HG03442 (cell line): ENCODE data around the gene HNRNPL.

Experiments used
- ATAC-seq: cut with Tn5 transposase; IDR thresholded peaks from one replicate; pipeline ENCODE4 v1.9.1; 2021; ENCODE audit warnings: mild to moderate bottlenecking, moderate library complexity; ENCODE audit not compliant: unreplicated experiment

The HNRNPL gene

GRCh38 chr19:38846097-38846496 is 3.7 kb downstream of the HNRNPL start:
- no peak for ATAC-seq

GRCh38 chr19:38845374-38846024 is 4.3 kb downstream of the HNRNPL start:
- no peak for ATAC-seq

GRCh38 chr19:38844093-38844686 is 5.6 kb downstream of the HNRNPL start:
- no peak for ATAC-seq

GRCh38 chr19:38843175-38843758 is 6.5 kb downstream of the HNRNPL start:
- ATAC-seq: no peak

GRCh38 chr19:38842439-38843174 is 7.2 kb downstream of the HNRNPL start:
- ATAC-seq: no peak

- no peak for ATAC-seq
These were observed 7.9 kb downstream of the HNRNPL start for GRCh38 chr19:38841787-38842438.

GRCh38 chr19:38841180-38841766 is 8.5 kb downstream of the HNRNPL start:
- no peak for ATAC-seq

GRCh38 chr19:38840583-38840968 is 9.2 kb downstream of the HNRNPL start:
- ATAC-seq: no peak

- ATAC-seq: no peak
These were observed 9.8 kb downstream of the HNRNPL start for GRCh38 chr19:38839816-38840582.

- ATAC-seq: no peak
These were observed 10.6 kb downstream of the HNRNPL start for GRCh38 chr19:38838986-38839761.

- ATAC-seq: no peak
These were observed 11.4 kb downstream of the HNRNPL start for GRCh38 chr19:38838208-38838985.

GRCh38 chr19:38837656-38838121 is 12.1 kb downstream of the HNRNPL start:
- no peak for ATAC-seq

- ATAC-seq: no peak
These were observed 12.7 kb downstream of the HNRNPL start for GRCh38 chr19:38836983-38837626.

- no peak for ATAC-seq
These were observed 13.4 kb downstream of the HNRNPL start for GRCh38 chr19:38836159-38836982.

GRCh38 chr19:38834590-38834989 is 15.2 kb downstream of the HNRNPL start:
- no peak for ATAC-seq

GRCh38 chr19:38834104-38834490 is 15.7 kb downstream of the HNRNPL start:
- no peak for ATAC-seq

GRCh38 chr19:38833092-38833425 is 16.7 kb downstream of the HNRNPL start:
- ATAC-seq: no peak
